Fibroblast of skin of abdomen (primary cell): ENCODE results near the gene ZFYVE26. TPM values are rescaled to one million over a fixed set of nuclear protein-coding genes. Genes with fewer than 3 reads are reported as not detected.
"Not testable (repeated sequence)": the region's sequence is repeated elsewhere in the genome, so short reads cannot be mapped to it uniquely, and the experiment has no call there.

Experiments used
- DNase-seq: peaks from one replicate; pipeline ENCODE4 v3.0.0-alpha.2; 2013
- polyA plus RNA-seq, 2 experiments: library from polyadenylated mRNA; unstranded; fragments of 120-200 nt; gene quantifications; one replicate each; pipeline ENCODE4 v1.2.1, GENCODE V29; 2013; ENCODE audit not compliant: insufficient read length in 2 of 2

ZFYVE26 gene
- polyA plus RNA-seq (2013, experiment 1 of 2; ENCODE audit: insufficient read length): 7.7 TPM
- 7.7 TPM for polyA plus RNA-seq (2013, experiment 2 of 2; ENCODE audit: insufficient read length)

DNA sequence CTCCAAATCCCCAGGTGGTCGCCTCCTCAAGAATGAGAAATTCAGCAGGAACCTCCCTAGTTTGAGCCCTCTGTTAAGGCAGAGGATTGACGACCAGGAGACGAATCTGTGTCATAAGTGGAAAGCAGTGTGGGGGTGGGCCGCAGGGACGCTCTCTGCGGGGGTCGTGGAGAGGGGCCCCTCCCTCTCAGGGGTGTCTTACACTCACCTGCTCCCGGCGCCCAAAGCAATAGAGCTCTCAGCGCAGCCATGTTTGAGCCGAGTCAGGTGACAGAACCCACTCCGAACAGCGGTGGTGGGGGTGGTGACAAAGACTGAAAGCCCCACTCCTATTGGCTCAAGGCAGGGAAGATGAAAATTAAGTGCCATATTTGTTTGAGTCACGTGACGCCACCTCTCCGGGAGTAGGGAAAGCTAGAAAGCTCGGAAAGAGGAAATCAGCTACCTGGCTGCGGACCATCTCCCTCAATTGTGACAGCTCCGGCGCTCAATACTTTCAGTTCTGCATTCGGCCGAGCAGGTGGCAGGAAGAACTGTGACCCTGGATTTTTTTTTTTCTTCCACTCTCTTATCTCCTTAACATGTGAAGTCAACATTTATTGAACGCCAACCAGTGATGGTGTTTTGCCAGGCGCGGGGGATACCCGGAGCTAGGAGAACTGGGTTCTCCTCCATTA is at the start of gene ZFYVE26:
Gene ZFYVE26, minus strand, starts transcription at position 265 of the 677 bp plus-strand sequence. CDS start 627 bp downstream, outside the sequence.
- peak; percentile 94 for DNase-seq

DNA sequence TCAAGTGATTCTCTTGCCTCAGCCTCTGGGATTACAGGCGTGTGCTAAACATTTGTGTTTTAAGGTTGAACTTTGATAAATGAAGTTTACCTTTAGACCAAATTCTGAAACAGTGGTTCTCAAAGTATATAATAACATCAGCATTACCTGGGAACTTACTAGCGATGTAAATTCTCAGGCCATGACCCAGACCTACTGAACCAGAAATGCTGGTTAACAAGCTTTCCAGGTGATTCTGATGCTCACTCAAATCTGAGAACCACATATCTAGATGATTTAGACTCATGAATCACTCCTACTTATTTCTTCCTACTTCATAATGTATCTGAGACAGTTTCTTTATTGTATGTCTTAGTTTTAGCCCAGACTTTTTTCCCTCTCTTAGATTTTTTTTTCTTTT is 46.8 kb upstream of the ZFYVE26 start:
- no peak for DNase-seq

DNA sequence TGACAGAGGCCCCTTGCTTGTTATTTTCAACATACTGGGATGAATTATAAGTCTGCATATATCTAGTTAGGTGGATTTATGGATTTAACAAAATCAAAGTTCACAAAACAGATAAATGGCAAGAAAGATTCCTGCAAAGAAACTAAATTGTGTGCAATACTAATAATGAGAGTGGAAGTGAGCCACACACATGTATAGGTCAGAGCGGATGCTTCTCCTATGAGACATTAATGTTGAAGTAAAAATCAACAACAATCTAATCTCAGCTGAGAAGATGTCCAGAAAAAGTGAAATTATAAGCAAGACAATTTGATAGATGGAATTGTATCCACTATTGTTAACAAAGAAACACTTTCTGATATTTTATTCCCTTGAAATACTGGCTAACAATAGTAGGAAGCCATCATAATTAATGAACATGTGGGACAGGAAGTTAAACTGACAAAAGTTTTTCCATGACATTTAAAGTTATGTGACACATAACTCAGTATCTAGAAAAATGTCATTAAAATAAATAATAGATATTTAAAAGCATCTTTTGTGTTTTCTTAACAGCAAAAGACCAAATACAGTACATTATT is 42.9 kb upstream of the ZFYVE26 start:
- DNase-seq: no peak

DNA sequence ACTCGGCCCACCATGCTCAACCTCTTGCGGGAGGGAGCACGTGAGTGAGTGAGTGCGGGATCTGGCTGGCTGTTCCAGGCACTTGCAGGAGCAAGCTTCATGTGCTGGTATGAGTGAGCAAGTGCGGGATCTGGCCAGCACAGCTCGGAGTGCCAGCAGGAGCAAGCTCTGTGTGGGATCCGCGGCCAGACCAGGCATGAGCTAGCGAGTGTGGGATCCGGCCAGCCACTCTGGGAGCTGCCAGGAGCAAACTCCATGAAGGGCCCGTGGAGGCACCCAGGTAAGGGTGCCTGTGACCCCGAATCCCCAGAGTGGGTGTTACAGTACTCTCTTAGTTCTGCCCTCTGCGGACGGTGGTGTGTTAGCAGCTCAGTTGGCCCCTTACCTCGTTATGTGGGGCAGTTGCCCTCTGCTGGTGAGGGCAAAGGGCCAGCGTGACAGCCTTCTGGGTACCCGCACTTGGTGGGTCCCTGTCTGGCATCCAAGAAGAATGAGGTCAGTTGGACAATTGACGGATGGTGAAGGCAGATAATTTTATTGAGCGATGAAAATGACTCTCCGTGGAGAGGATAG is 41.5 kb upstream of the ZFYVE26 start:
- no peak for DNase-seq

DNA sequence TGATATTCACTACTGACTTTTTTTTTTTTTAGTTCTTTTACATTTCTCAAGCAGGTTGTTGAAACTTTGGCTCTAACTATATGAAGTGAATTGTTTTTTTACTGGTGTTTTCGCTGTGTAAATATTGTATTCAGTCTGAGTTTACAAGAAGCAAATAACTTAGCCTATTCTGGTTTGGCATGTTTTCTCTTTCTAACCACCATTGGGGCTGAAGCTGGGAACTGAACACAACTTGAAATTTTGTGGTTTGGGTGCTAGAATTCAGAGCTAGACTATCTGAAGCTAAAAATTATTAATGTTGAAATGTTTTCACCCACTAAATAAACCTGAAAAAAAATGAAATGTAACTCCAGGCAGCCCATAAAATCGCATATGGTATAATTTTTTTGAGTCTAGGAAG is 40.4 kb upstream of the ZFYVE26 start:
- peak; percentile 32 for DNase-seq

DNA sequence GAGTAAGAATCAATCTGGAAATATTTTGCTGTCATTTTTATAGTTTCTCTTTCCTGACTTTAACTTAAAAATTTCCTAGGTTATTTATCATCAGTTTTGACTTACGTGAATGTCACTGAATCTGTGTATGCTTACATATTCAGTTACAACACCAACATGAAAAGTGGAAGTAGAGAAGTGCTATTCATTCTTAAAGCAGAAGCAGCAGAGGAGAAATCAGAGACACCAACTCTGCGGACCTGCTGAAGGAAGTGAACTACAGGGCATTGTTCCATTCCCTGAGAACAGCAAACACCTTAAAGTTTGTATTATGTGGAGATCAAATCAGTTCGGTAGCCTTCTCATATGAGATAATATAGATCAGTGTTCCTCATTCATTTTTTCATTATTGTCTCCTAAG is 37.3 kb upstream of the ZFYVE26 start:
- DNase-seq: no peak

DNA sequence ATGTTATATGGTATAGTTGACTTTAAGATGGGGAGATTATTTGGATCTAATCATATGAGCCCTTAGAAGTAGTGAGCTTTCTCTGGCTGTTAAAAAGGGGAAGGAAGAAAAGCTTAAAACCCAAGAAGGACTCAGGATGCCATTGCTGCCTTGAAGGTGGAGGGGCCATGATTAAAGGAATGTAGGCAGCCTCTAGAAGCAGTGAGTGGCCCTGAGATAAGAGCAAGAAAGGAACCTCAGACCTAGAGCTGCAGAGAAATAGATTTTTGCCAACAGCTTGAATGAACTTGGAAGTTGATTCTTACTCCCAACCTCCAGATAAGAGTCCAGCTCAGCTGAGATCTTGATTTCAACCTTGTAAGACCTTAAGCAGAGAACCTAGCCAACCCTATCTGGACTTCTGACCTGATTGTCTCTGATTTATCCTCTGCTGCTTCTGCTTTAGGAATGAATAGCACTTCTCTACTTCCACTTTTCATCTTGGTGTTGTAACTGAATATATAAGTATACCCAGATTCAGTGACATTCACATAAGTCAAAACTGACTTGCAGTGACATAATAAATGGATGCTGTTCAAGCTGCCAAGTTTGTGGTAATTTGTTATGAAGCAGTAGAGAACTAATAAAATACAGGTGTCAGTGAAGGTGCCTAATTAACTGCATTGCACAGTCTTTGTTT is 36.7 kb upstream of the ZFYVE26 start:
- no peak for DNase-seq

DNA sequence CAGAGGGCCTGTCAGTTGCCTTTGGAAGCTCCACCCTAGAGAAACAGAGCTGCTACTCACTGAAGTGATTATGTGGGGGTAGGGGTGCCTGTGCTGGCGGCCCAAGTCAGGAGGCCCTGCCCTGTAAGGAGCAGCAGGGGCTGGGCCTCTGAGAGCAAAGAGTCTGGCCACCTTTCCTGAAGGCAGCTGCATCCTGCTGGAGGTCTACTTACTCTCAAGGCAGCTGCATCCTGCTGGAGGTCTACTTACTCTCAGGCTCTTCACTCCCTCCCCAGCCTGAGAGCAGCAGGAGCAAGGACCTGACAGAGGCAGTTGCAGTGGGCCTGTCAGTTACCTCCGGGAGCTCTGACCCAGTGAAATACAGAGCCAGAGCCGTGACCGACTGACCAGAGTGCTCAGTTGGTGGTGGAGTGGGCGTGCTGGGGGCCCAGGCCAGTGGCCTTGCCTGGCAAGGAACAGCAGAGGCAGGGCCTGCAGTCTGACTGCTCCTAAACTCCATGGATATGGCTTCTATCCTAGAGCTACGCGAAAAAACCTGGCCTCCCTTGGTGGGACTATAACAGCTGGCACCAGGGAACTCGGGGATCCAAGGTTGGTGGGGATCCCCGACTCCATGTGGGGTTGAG is 35.5 kb upstream of the ZFYVE26 start:
- no peak for DNase-seq

DNA sequence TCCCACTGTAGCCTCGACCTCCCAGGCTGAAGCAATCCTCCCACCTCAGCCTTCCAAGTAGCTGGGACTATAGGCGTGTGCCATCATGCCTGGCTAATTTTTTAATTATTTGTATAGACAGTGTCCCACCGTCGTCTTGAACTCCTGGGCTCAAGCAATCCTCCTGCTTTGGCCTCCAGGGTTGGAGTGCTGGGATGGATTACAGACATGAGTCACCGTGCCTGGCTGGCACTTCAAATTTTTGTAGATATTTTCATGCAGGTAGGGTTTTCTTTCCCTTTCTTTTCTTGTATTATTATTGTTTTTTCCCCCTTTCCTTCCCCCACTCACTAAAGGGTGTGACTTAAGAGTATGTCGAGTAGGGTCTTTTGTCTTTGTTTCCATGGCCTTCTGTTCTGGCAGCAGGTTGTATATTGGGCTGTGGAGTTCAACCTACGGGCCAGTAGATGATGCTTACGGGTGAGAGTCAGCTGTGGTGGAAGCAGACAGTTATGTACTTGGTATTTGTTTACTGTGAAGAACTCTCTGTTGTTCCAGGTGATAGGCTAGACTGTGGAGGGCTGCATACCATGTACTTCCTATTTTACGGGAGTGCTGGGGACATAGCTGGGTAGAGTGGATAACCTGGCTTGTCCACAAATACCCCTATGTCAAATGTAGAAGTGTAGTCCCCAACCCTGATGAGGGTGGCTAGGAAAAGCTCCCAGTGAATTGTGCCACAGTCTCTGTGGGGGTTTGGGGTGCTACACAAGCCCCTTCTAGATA is 33.9 kb upstream of the ZFYVE26 start:
- DNase-seq: no peak

DNA sequence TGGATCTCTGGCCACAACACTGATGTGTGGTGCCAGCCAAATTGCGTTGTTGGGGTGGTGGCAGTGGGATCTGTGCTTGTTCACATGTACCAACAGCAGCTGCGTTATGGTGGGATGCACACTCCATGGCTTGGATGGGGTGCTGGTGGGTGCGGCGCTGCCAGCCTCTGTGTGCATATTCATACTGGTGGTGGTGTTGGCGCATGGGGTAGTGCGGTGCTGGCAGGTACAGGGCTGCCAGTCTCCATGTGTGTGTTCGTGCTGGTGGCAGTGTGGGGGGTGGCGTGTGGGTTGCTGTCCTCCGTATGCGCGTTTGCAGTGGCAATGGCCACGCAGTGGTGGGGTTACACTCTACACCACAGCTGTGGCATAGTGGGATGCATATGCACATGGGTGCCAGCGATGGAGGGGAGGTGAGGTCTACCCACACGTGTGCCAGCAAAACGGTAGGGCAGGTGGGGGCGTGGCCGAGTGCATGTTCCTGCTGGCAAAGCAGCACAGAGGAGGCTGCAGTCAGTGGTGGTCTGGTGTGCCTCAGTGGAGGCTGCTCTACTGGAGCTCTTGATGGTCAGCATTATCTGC is 29.7 kb upstream of the ZFYVE26 start:
- DNase-seq: no peak

DNA sequence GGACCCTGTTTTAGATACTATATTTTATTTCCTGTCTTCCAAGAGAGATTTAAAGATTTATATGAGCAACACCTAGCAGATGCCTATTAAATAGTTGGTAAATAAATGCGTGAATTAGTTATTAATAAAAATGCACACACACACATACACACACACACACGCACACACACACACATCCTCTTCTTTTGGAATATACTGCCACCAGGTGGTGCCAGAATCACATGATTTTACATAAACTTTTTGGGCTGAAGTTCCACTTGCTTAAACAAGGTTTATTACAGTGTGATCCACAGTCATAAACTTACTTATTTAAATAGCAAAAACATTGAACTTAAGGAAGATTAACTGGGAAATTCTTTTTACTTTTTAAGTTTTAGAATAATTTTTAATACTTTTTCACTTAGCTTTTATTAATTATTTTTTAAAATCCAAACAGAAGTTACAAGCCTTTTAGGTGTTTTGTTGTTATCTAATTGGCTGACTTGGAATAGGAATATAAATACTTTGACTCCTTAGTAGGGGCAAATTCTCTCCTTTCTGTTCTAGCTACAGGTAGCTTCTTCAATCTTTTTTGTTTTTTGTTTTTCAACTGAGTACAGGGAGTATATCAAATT is 20.7 kb upstream of the ZFYVE26 start:
- DNase-seq: peak; percentile 79

DNA sequence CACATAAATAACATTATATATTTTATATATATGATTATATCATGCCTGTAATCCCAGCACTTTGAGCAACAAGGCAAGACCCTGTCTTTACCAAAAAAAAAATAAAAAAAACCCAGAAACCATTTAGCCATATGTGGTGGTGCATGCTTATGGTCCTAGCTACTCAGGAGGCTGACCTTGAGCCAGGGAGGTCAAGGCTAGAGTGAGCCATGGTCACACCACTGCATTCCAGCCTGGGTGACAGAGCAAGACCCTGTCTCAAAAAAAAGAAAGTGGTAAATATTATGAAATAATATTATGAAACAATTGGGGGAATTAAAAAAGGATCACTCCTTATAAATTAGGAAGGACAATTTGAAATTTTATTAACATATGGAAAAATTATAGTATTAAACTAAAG is 19.2 kb upstream of the ZFYVE26 start:
- no peak for DNase-seq

DNA sequence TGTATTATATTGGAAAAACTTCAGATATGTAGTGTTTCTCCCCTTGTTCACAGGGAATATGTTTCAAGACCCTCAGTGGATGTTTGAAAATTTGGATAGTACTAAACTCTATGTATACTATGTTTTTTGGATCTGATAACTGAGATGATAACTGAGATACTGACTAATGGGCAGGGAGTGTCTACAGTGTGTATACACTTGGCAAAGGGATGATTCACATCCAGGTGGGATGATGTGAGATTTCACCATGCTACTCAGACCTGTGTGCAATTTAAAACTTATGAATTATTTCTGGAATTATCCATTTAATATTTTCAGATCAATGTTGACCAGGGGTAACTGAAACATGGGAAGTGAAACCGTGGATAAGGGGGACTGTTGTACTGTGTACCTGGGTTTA is 17.0 kb upstream of the ZFYVE26 start:
- no peak for DNase-seq

DNA sequence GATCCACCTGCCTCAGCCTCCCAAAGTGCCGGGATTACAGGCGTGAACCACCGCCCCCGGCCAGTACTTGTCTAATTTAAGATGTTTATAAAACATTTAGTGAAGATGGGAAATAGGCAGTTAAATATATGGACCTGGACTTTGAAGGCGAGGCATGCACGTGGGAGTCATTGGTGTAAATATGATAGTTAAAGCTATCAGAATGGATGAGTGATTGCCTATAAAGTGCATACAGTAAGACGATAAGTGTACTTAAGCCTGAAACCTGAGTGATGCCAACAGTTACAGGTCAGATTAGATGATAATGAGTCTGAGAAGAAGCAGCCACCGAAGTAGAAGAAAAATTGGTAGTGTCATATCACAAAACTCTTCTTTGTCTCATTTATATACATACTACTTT is 14.7 kb upstream of the ZFYVE26 start:
- DNase-seq: no peak

DNA sequence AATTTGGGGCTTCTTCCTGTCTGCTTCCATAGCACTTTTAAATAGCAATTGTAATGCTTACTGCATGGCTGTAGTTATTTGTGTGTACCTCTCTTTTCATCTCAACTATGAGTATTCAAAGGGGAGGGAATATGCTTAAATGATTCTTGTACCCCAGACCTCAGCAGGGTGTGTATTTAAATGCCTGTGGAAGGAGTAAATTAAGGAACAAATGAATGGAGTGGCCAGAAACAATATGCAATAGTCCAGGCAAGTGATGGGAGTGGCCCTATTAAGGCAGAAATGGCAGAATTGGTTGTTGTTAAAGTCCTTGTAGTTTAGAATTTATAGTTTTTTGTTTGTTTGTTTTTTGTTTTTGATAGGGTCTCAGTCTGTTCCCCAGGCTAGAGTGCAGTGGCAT is 4.7 kb upstream of the ZFYVE26 start:
- DNase-seq: no peak

DNA sequence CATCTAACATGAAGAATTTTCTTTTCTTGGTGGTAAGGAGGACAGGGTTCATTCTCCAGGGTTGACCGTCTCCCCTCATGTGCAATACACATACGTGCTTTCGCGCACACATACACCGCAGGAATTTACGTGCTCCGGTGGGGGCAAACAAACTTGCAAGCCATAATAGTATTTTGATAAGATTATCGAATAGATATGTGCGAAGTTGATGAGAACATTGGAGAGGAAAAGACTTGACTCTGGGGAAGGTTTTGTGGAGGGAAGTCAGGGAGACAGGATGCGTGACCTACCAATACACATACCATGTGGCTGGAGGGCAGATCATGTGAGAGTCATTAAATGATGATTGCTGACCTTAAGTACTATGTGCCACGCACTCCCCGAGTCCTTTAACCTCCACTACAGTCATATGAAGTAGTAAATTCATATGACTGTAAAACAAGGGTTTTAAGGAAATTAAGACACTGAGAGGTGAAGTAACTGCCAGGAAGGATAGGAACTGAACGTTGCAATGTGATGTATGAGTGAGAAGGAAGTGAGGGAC is 4.1 kb upstream of the ZFYVE26 start:
- peak; percentile 24 for DNase-seq

DNA sequence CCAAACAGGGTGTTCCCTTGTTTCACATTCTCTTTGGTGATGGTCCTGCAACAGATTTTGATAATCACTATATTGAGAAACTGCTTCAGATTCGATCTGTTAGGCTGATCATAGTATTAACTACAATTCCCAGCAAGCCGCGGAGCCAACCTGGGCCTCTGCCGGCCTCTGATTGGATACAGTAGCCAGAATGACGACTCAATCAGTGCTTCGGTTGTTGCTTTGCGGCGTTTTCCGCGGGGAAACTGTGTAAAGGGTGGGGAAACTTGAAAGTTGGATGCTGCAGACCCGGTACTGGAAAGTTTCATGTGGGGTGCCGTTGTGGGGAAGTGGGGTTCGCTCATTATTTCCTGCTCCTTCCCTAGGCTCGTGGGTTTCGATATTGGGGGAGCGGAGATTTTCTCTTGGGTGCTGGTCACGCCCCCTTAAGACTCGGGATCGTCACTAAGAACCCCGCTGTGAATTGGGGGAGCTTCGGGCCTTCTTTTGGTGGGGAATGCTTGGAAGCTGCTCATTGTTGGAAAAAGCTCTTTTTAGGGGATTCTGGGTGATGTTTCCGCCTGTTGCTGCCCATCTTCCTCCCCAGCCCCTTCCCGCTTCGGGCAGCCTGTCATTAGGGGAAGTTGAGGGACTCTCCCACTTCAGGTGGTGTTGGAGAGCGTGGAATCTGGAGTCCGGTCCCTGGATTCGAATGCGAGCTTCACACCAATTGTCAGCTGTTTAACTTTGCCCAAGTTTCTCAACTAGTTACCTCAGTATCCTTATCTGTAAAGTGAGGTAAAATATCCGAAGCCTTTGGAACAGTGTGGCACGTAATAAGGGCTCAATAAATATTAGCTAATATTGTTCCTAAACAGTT is 3.4 kb upstream of the ZFYVE26 start, which contains the start of gene RAD51B:
Gene RAD51B, plus strand, starts transcription at position 217 of the 859 bp plus-strand sequence.
- peak; percentile 83 for DNase-seq

DNA sequence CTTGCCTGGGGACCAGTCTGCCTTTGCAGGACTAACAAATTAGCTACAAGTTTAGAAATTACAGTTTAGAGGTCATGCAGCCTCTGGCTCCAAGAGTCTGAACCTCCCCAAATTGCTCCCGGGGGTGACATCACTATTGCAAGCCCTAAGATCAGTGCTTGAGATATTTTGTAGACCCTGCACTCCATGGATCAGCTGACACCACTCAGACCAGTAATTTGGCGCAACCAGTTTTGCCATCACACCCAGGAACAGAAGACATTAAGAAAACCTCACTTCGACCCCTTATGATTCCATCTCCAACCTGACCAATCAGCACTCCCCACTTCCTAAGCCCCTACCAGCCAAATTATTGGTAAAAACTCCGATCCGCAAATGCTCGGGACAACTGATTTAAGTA is 2.1 kb upstream of the ZFYVE26 start:
- not testable (repeated sequence) for DNase-seq

DNA sequence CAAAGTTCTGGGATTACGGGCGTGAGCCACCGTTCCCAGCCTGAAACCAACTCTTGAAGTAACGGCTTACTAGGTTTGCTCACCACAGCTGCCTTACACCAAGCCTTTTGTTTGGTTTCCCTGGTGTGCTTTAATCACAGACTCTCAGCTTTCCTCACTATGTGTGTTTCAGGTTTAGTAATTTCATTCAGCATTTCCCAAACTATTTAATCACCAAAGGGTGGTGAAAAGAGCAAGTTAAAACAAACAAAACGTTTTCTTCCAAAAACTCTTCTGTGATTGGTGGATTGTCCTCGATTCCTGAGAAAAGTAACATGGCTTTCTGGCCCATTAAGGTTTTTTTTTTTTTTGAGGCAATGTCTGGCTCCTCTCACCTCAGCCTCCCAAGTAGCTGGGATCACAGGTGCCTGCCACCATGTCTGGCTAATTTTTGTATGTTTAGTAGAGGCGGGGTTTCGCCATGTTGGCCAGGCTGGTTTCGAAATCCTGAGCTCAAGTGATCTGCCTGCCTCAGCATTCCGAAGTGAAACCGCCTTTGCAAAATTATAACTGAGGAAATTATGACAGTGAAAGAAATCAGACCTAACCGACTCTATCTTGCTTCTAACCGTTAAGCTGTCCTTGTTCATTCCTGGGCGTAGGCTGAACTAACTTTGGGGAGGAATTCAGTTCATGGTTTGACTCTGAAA is 1.5 kb upstream of the ZFYVE26 start:
- DNase-seq: no peak
